Astrocyte (in vitro differentiated cells and primary cell): ENCODE measurements around the gene BPIFB1. TPM values are rescaled to one million over a fixed set of nuclear protein-coding genes. Genes with fewer than 3 reads are reported as not detected.

Experiments used
- DNase-seq: peaks from one replicate; pipeline ENCODE4 v3.0.0-alpha.2; 2010; ENCODE audit warnings: low read depth
- FAIRE-seq: peaks from 2 replicates; lab custom pipeline; 2011; peaks lifted over from hg19 to GRCh38; lab: Jason Lieb, UNC
- H2AFZ ChIP-seq: 2 replicates; pipeline ENCODE4 v1.6.0; 2012; ENCODE audit warnings: low read depth, low read length, inconsistent platforms
- H3K27ac ChIP-seq: 2 replicates; pipeline ENCODE4 v1.5.1; 2011; ENCODE audit warnings: low read depth, low read length, inconsistent platforms
- H3K27me3 ChIP-seq: 2 replicates; pipeline ENCODE4 v1.6.0; 2011; ENCODE audit warnings: low read length, inconsistent platforms; ENCODE audit not compliant: insufficient read depth
- H3K36me3 ChIP-seq: 2 replicates; pipeline ENCODE4 v1.5.1; 2011; ENCODE audit warnings: low read length, inconsistent platforms; ENCODE audit not compliant: insufficient read depth
- H3K4me1 ChIP-seq: 2 replicates; pipeline ENCODE4 v1.5.1; 2011; ENCODE audit warnings: low read length, inconsistent platforms; ENCODE audit not compliant: insufficient read depth
- H3K4me2 ChIP-seq: 2 replicates; pipeline ENCODE4 v1.6.0; 2012; ENCODE audit warnings: low read length, inconsistent platforms
- H3K4me3 ChIP-seq: 2 replicates; pipeline ENCODE4 v1.5.1; 2011; ENCODE audit warnings: low read depth, mild to moderate bottlenecking, low read length, inconsistent platforms; ENCODE audit not compliant: insufficient read depth
- H3K79me2 ChIP-seq: 2 replicates; pipeline ENCODE4 v1.6.0; 2012; ENCODE audit warnings: mild to moderate bottlenecking, low read length, inconsistent platforms; ENCODE audit not compliant: insufficient read depth
- H3K9ac ChIP-seq: 2 replicates; pipeline ENCODE4 v1.6.0; 2012; ENCODE audit warnings: mild to moderate bottlenecking, low read length, inconsistent platforms
- H3K9me3 ChIP-seq: 2 replicates; pipeline ENCODE4 v1.5.1; 2012; ENCODE audit warnings: low read depth, mild to moderate bottlenecking, low read length, inconsistent platforms; ENCODE audit not compliant: insufficient read depth
- H4K20me1 ChIP-seq: 2 replicates; pipeline ENCODE4 v1.6.0; 2012; ENCODE audit warnings: low read length, inconsistent platforms; ENCODE audit not compliant: insufficient read depth
- H3K27ac Mint-ChIP-seq: one replicate; pipeline ENCODE4 v1.8.0; 2021; ENCODE audit warnings: mild to moderate bottlenecking, mixed read lengths; ENCODE audit not compliant: unreplicated experiment
- H3K27me3 Mint-ChIP-seq: one replicate; pipeline ENCODE4 v1.8.0; 2021; ENCODE audit warnings: low read depth, mixed read lengths; ENCODE audit not compliant: unreplicated experiment
- H3K36me3 Mint-ChIP-seq: one replicate; pipeline ENCODE4 v1.8.0; 2021; ENCODE audit warnings: low read depth, mixed read lengths; ENCODE audit not compliant: unreplicated experiment
- H3K4me1 Mint-ChIP-seq: one replicate; pipeline ENCODE4 v1.8.0; 2021; ENCODE audit warnings: low read depth, mixed read lengths; ENCODE audit not compliant: unreplicated experiment
- H3K4me3 Mint-ChIP-seq: one replicate; pipeline ENCODE4 v1.8.0; 2021; ENCODE audit warnings: mild to moderate bottlenecking, moderate library complexity, mixed read lengths; ENCODE audit not compliant: unreplicated experiment
- H3K9me3 Mint-ChIP-seq: one replicate; pipeline ENCODE4 v1.8.0; 2021; ENCODE audit warnings: mild to moderate bottlenecking, mixed read lengths; ENCODE audit not compliant: unreplicated experiment
- CTCF ChIP-seq: IDR thresholded peaks from 2 replicates; pipeline ENCODE4 v1.5.1; 2011; ENCODE audit warnings: low read depth, mild to moderate bottlenecking, inconsistent platforms, low read length, moderate library complexity; ENCODE audit not compliant: insufficient read depth
- EZH2 ChIP-seq: IDR thresholded peaks from 2 replicates; pipeline ENCODE4 v1.6.1; 2012; ENCODE audit warnings: mild to moderate bottlenecking, low read length, inconsistent platforms; ENCODE audit not compliant: insufficient read depth
- total RNA-seq: library from RNA; stranded (reverse); gene quantifications from 2 replicates; pipeline ENCODE4 v1.2.1, GENCODE V29; 2021

BPIFB1 gene
- total RNA-seq, 1 donor from 2014 or later, result not detected

- Mint-ChIP-seq H3K9me3 (peaks cover 1% of the 10 kb centered on the region), H3K36me3 (no peaks in the 10 kb centered on the region), H3K27ac (no peak overlapping the region), H3K27me3 (peaks cover 25% of the 10 kb centered on the region), H3K4me1 (no peaks in the 10 kb centered on the region), H3K4me3 (no peak overlapping the region)
- Histone ChIP-seq H3K36me3 (no peaks in the 10 kb centered on the region), H3K9ac (no peak overlapping the region), H3K79me2 (no peaks in the 10 kb centered on the region), H2AFZ (no peak overlapping the region), H3K4me3 (no peak overlapping the region), H3K9me3 (no peaks in the 10 kb centered on the region), H3K4me2 (no peak overlapping the region), H4K20me1 (no peaks in the 10 kb centered on the region), H3K27me3 (no peaks in the 10 kb centered on the region), H3K4me1 (no peaks in the 10 kb centered on the region), H3K27ac (no peak overlapping the region)
- no peak for DNase-seq
- FAIRE-seq, result no peak
- TF ChIP-seq EZH2, result no peak
Measured at GRCh38 chr20:33250666-33251065, 32.3 kb upstream of the BPIFB1 start.

GRCh38 chr20:33251496-33251895, 31.5 kb upstream of the BPIFB1 start:
- no peaks in the 10 kb centered on the region for H3K4me1 ChIP-seq
- no peak overlapping the region for H2AFZ ChIP-seq
- no peaks in the 10 kb centered on the region for H3K36me3 Mint-ChIP-seq
- no peak overlapping the region for H3K9ac ChIP-seq
- H3K27me3 ChIP-seq, result no peaks in the 10 kb centered on the region
- no peak overlapping the region for H3K27ac Mint-ChIP-seq
- no peaks in the 10 kb centered on the region for H3K79me2 ChIP-seq
- no peak overlapping the region for H3K4me3 ChIP-seq
- H3K4me1 Mint-ChIP-seq, result no peaks in the 10 kb centered on the region
- no peak for FAIRE-seq
- H3K27me3 Mint-ChIP-seq, result peaks cover 17% of the 10 kb centered on the region
- H3K4me2 ChIP-seq, result no peak overlapping the region
- H3K9me3 Mint-ChIP-seq, result peaks cover 1% of the 10 kb centered on the region
- H3K9me3 ChIP-seq, result no peaks in the 10 kb centered on the region
- DNase-seq, result no peak
- no peak for TF ChIP-seq EZH2
- TF ChIP-seq CTCF, result no peak
- H3K4me3 Mint-ChIP-seq, result no peak overlapping the region
- H3K36me3 ChIP-seq, result no peaks in the 10 kb centered on the region
- no peaks in the 10 kb centered on the region for H4K20me1 ChIP-seq
- H3K27ac ChIP-seq, result no peak overlapping the region

- Mint-ChIP-seq H3K9me3 (peaks cover 1% of the 10 kb centered on the region), H3K36me3 (no peaks in the 10 kb centered on the region), H3K27me3 (peaks cover 19% of the 10 kb centered on the region), H3K27ac (no peak overlapping the region), H3K4me1 (no peaks in the 10 kb centered on the region), H3K4me3 (no peak overlapping the region)
- Histone ChIP-seq H3K9ac (no peak overlapping the region), H4K20me1 (no peaks in the 10 kb centered on the region), H3K4me1 (no peaks in the 10 kb centered on the region), H3K36me3 (no peaks in the 10 kb centered on the region), H3K4me3 (no peak overlapping the region), H2AFZ (no peak overlapping the region), H3K9me3 (no peaks in the 10 kb centered on the region), H3K27ac (no peak overlapping the region), H3K27me3 (no peaks in the 10 kb centered on the region), H3K79me2 (no peaks in the 10 kb centered on the region), H3K4me2 (no peak overlapping the region)
- FAIRE-seq (no peak), DNase-seq (no peak)
- TF ChIP-seq CTCF, result no peak
- no peak for TF ChIP-seq EZH2
Measured at GRCh38 chr20:33252460-33252859, 30.6 kb upstream of the BPIFB1 start.
